NCI-H2196 (cell line): ENCODE measurements around the gene GPC6.

Source experiments
- DNase-seq: peaks from one replicate; lab custom pipeline; 2025; ENCODE audit not compliant: unreplicated experiment; lab: John Stamatoyannopoulos, UW

The GPC6 gene

DNA sequence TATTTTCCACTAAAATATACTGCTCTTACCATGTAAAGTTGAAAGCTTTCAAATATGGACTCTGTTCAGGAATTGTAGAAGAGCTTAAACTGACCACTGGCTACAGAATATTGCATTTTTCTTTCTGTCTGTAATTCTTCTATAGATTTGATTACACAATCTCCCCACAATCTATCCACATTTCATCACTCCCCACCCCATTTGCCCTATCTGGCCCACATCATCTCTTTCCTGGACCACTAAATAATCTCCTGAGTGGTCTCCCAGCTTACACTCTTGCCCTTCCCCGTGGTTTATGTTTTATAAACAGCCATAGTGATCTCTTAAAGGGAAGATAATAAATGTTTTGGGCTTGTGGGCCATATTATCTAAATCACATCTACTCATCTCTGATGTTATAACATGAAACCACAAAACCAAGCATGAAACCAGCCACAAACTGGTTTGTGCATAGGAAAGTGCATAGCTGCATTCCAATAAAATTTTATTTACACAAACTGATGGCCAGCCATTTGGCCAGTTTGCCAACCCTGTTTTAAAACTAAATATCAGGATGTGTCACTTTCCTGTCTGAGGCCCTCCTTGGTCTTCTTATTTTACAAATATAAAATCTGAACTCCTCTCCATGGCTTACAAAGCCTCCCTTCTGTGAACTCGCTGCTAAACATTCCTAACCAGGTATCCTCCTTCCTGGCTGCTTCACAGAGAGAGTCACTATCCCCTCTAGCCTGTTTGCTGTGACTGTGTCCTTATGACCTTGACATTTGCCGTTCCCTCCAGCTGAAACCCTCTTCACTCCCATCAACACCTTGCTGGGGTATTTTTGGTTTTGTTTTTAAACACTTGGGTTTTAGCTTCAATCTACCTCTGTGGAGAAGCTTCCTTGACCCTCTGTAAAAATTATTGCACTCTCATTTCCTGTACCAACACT is 500.9 kb downstream of the GPC6 start:
- no peak for DNase-seq

DNA sequence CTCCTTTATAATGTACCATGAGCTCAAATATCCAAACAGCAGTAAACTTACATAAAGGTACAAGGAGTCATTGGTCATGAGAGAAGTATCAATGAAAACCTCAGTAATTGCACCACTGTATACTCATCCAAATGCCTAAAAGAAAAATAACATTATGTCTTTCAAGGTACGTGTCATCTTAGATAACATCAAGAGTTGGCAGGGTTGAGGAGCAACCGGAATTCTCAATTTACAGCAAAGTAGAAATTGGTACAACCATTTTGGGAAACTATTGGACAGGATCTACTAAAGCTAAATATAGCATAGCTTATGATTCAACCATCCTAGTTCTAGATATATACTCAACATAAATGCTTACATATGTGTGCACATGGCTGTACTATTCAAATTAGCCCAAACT is 502.8 kb downstream of the GPC6 start:
- DNase-seq, result no peak

DNA sequence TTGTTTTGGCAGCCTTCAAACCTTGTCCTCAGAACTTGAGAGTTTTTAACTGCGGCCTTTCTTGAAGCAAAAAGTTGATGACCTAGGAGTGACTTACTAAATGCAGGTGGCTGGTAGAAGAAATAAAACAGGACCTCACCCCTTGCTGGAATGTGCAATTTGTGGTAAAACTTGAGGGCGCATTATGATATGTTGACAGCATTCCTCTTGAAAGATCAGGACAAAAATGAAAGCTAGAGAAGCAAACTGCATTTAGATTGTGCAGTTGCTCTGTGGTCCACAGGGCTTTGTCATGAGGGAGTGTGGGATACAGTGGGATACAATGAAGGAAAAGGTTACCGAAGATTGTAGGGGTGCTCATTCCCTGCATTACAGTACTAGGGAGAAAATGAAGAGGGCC is 504.2 kb downstream of the GPC6 start:
- no peak for DNase-seq

DNA sequence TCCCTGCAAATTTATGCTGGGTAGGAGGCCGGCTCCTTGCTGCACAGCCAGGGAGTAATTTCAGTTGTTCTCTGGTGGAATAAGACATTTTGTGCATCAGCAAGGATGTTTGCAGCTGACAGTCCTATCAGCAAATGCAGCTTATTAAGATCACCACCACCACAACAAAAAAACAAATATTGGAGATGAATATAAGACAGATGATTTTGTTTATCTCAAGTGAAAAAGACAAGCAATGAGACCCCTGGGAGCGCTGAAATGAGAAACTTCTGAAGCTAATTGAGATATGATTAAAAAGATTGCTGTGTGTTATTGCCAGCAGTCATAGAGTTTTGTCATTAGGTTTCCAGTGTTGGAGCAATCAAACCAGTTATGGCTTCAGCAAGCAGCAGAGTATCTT is 505.6 kb downstream of the GPC6 start:
- no peak for DNase-seq

DNA sequence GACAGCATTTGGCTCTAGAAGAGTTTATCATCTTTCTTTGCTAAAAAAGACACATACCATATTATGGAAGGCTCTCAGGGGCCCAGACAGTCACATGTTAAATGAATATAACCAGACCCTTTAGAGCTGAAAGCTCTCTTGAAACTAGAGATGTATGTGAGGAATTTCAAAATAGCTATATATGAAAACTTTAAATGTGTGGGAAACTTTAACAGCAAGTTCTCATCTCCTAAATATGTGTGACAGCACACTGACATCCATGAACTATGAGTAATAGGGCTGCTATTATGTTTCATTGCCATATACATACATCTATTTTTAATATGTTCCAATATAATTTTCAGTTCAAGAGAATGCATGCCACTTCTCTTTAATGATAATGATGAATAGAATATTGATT is 509.5 kb downstream of the GPC6 start:
- DNase-seq, result no peak

DNA sequence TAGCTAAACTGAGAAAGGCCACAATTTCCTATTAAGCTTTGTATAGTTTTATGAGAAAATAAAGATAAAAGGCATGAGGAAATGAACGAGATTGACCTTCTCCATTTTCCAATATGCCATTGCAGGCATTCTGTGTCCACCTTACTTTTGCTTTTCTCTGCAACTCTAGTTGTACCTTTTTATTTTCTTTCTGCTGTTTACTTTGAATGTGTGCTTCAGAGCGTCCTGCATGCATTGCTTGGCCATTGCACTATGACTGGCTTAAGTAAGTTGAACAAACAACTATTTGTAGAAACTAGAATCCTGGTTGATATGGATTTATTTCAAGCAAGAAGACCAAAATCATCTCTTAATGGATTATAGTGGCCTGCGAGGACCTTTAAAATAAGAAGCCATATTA is 510.3 kb downstream of the GPC6 start:
- no peak for DNase-seq

DNA sequence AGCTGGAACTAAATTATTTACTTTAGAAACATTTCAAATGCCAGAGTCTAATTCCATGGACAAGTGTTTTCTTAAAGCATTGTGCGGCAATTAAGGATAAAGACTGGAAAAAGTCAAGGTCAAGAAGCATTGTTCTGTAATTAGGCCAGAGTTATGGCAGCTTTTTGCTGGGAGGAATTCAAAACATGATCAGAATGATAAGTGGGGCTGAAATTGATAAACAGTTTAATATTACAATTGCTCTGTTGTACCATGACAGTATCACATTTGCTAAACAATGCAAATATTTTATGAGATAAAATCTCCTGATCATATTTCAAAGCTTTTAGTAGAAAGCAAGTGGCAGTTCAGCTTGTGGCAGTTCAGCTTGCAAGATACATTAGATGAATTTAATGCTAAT is 513.7 kb downstream of the GPC6 start:
- no peak for DNase-seq

DNA sequence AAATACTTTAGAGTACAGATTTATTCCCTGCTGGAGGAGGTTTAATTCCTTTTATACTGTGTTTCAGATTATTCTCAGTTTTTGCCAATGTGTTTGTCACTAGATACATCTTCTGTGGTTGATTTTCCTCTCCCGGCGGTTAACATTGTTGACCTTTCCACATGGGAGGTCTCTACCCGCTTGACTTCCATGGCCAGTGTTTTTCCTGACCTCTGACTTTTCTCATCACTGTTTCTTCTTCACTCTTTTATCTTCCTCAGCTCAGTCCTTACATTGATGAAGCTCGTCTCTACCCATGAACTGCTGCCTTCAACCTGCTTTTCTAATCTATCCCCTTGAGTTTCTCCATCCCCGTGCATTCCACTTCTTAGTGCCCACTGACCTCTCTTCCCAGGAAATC is 517.4 kb downstream of the GPC6 start:
- no peak for DNase-seq

DNA sequence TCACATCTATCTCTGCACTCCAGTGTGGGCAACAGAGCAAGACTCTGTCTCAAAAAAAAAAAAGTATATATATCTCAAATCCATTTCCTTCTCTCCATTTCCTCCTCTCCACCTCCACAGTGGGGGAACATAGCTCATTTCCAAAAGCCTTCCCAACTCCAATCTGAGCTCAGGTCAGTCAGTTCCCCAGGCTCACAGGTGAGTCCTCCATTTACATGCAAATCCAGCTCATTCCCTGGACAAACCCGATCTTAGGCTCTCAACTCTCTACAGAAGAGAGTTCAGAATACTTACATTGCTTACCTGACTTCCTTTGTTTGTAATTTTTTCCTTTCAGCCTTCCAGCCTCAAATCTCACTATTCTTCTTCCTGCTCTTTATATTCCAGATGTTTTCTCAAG is 518.3 kb downstream of the GPC6 start:
- DNase-seq, result no peak

DNA sequence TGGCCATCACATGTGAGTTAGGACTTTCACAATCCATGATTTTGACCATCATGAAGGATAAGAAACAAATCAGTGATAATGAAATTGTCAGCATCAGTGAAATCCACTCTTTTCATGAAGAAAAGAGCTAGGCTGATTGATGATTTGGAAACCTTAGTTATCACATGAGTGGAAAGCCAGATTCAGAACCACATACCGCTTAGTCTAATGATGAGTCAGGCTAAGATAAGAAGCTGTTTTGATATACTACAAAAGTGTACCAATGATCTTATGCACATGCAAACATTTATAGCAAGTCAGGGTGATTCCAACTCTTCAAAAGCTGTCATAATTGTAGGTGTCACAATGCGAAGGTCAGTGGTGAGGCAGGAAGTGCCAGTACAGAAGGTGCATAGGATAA is 519.3 kb downstream of the GPC6 start:
- DNase-seq, result no peak

DNA sequence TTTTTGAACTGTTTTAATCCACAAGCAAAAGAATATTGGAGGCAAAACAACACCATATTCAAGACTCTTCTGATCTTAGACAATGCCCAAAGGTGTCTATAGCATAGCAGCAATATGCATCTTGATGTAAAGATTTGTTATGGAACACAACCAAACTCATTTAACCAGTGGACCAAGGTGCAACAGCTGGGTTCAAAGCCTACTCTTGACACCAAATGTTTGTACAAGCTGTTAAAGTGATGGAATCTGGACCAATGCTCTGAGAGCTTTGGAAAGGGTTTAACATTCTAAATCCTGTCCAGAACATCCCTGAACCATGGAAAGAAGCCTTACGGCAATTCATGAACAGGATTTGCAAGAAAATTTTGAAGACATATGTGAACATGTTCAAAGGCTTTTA is 520.0 kb downstream of the GPC6 start:
- DNase-seq, result no peak

DNA sequence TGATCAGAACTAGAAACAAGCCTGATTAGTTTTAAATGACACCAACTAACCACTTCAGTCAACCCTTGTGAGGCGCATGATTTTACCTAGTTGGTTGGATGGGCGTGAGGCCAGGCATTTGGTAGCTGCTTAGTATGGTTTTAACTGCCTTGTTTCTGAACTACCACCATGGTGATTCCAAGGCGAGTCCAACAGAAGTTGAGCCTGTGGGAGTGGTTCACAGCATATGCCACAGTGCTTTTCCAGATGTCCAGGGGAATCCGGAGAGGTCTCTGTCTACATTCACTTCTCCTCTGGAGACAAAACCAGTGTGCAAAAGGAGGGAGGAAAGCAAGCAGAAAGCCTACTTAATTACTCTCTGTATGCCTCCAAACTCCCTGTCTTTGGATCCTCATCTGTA is 524.1 kb downstream of the GPC6 start:
- no peak for DNase-seq

DNA sequence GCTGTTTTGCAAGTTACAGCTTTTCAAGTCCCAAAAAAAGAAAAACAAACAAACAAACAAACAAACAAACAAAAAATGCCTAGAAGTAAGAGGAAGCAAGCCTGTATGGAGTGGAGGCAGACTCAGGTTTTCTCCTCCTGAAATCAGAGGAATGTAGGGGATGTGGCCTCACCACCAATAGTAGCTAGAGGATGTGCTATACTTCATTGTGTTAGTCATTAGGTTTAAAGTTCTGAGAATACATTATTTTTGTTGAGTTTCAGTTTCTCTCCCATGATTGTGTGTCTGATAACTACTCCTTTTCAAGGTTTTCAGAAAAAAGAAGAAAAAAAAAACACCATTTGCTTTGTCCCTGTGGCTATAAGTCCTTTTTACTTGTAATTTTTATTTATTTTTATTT is 524.5 kb downstream of the GPC6 start:
- DNase-seq, result no peak

DNA sequence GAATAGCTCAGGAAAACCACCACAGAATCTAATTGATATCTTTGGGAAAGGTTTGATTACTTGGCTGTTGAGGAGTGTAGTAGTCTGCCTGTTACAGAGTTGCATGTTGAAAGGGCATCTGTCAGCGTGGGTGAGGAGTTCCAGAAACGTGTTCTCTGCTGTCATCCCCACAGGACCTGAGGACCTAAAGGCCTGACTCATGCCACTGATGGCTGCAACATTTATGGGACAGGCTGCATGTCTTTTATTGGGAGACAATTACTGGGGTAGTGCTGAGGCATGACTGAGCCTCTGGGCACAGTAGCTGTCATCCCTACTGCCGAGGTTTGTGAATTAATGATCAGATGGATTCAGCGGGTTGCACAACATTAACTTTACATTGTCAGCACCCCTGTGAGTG is 525.9 kb downstream of the GPC6 start:
- no peak for DNase-seq

DNA sequence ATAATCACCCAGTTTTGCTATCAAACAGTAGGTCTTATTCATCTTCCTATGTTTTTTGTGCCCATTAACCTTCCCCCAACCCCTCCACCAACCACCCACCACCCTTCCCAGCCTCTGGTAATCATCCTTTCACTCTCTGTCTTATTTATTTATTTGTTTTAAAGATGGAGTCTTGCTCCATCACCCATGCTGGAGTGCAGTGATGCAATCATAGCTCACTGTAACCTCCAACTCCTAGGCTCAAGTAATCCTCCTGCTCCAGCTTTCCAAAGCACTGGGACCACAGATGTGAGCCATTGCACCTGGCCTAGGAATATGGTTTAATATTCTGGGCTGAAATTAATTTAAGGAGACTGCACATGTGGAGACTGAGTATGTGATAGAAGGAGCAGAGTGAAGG is 527.0 kb downstream of the GPC6 start:
- DNase-seq, result no peak

DNA sequence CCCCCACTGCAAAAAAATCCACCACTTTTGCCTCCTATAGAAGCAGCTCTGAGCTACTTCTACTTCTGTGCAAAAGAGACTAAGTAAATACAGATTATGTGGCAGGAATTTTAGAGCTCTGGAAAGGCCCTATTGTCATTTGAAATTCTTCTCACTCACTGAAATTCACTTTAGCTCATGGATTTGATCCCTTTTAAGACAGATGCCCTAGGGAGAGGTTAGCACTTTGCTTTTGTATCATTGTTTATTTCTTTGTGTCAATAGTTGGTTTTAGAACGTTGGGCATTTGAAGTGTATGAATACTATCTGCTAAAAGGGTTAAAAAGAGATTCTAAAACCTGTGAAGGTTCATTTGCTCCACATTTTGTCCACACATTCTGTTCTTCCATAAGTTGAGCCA is 528.7 kb downstream of the GPC6 start:
- no peak for DNase-seq

DNA sequence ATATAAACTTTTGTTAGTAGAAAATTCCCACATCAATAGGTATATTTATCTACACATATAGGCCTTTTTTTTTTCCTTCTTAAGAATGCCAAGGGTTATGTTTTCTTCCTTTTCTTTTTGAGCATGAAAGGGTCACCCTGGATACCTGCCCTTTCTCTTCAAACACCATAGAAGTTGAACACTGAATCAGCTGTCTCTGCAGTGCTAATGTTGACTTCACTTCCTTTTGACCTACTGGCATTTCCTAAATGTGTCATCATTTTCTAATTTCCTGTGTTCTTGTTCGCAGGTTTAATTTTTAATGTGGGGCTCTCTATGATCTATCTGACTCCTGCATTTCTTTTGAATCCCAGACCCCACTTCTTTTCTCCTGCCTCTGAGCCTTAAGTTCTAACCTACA is 532.0 kb downstream of the GPC6 start:
- no peak for DNase-seq

DNA sequence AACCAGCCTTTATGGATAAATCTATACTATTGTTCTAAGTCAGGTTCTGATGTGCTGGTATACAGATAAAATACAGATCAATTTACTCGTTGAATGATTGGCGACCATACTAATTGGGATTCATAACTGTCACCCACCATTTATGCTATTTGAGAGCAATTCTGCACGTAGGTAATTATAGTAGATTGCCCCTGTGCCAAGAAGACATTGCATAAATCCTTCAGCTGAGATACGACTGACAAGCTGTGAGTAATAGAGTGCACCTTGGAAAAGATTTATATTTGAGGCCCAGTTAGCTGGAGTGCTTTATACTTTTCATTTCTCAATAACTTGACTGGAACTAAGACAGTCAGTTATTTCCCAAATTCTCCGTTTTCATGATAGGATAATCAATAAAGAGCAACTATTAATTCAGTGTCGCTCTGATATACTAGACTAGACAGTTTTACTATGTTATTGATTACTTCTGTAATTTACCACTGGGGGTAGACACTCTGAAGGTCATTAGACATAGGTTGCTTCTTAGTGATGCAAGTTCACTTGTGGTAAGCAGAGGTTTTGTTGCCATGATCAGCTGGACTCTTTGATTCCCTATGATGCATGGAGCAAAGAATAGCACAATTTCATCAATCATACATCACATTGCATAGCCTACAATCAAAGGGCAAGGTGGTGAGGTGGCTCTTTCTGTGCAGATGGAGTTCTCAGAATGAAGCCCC is 536.3 kb downstream of the GPC6 start:
- no peak for DNase-seq

DNA sequence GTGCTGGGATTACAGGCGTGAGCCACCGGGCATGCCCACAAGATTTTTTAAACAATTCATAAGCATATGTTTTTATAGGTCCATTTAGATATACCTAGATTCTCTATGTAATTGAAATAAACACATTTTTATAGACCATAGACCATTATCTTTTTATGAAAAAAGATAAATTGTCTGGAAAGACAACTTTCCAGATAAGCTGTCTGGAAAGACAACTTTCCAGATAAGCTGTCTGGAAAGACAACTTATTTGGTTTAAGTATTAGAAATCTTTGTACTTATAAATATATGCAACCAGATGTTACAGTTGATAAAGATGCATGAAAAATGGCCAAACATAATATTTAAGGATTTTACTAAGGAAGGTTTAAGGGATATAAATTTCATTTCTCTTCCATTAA is 538.5 kb downstream of the GPC6 start:
- no peak for DNase-seq

DNA sequence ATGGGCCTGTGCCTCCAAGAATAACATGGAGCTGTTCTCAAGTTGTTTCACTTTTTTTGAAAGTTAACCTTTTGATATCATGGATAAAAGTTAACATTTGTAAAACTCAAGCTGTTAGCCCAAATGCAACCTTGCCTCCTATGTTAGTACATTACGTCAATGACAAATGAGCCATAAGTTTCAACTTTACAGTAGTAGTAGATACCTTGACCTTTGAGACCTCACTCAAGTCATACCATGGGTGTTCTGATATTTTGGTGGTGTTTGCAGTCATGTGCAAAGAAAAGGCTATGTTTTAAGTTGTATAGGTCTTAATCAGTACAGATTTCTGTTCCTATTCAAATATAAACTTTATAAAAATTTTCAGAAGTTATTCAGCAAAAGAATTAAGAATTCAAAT is 539.2 kb downstream of the GPC6 start:
- no peak for DNase-seq

DNA sequence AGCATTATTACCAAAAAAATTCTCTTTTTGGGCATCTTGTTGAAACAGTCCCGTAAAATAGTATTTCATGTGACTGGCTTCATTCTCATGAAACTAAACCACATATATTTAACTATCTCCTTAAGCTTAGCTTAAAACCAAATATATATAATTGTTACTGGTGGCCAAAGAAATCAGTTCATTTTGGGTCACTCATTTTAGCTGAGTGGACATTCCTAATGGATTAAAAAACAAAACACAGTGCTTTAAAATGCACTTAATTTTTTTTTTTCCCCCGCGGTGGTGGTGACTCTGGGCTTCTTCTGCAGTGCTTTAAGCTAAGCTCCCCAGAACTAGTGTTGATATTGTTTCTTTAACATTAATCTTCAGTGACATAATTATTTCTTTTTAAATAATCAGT is 540.1 kb downstream of the GPC6 start:
- DNase-seq, result no peak

DNA sequence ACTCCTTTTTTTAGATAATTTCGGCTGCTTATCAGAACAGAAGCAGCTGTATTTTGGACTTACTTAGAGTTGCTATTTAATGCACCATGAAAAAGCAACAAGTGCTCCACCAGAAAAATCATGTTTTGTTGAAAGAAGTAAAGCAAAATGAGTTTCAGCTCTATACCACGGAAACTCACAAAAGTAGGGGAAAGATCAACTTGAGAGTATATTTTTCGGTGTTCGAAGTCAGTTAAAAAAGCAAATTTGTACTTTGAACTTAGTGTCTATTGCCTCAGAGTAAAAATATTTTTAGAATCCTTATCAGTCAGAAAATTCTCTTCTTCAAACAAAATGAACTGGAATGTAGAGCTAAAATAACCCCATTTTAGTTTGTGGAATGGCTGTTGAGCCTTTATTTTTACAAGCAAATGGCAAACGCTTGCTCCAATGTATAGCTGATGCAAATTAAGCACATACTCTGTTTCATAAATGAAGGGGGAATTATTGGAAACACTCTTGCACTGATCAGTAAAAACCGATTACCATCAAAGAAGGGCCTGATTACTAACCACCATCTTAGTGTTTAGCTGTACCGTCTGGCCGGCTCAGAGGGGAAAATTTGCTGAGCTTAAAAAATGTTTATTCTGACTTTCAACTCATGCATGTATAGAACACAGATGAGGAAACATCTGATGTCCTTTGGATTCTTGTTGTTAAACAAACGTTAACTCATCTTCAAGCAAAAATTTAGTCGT is 540.7 kb downstream of the GPC6 start:
- DNase-seq, result no peak
